Endothelial cell of umbilical vein (primary cell): ENCODE measurements around the gene ROCK2. TPM values are rescaled to one million over a fixed set of nuclear protein-coding genes. Genes with fewer than 3 reads are reported as not detected.

Source experiments
- BruUV-seq: library from RNA; stranded (reverse); fragments of 400-500 nt; replicated peaks from 2 replicates; lab custom pipeline; 2021; lab: Mats Ljungman, UMichigan
- CTCF ChIA-PET: fragments of 300-600, 350-600 bp; sonication (Branson Sonifier 250); formaldehyde crosslinking; loops from one replicate; lab custom pipeline; 2021; ENCODE audit warnings: antibody characterized with exemption, inconsistent platforms; lab: Charles Lee
- POLR2A ChIA-PET: fragments of 300-600, 350-600 bp; sonication (Branson Sonifier 250); formaldehyde crosslinking; loops from one replicate; lab custom pipeline; 2021; ENCODE audit warnings: antibody characterized with exemption, inconsistent platforms; lab: Charles Lee
- DNase-seq: peaks from one replicate; pipeline ENCODE4 v3.0.0-alpha.2; 2011; ENCODE audit warnings: low read depth, low spot score
- FAIRE-seq: peaks from 2 replicates; lab custom pipeline; 2011; peaks lifted over from hg19 to GRCh38; lab: Jason Lieb, UNC
- H2AFZ ChIP-seq: 2 replicates; pipeline ENCODE4 v1.6.0; 2012; ENCODE audit warnings: low read depth, low read length, control low read depth, inconsistent platforms
- H3K27ac ChIP-seq: 2 replicates; pipeline ENCODE4 v1.5.1; 2011; ENCODE audit warnings: low read depth, mild to moderate bottlenecking, control low read depth, low read length, moderate library complexity; ENCODE audit not compliant: insufficient read depth
- H3K27me3 ChIP-seq, 2 experiments: 2 replicates each; pipeline versions ENCODE4 v1.6.0 to v1.6.1; 2011; ENCODE audit warnings: low read length in 2 of 2, mixed read lengths in 1 of 2; ENCODE audit not compliant: control insufficient read depth in 2 of 2, insufficient read depth in 2 of 2
- H3K36me3 ChIP-seq, 2 experiments: 2 replicates in 1 of 2; 3 replicates in 1 of 2; pipeline ENCODE4 v1.5.1; 2011; ENCODE audit warnings: low read length in 2 of 2, mild to moderate bottlenecking in 1 of 2, moderate library complexity in 1 of 2; ENCODE audit not compliant: control insufficient read depth in 2 of 2, insufficient read depth in 2 of 2; ENCODE audit errors: extremely low read depth in 1 of 2
- H3K4me1 ChIP-seq: 3 replicates; pipeline ENCODE4 v1.5.1; 2011; ENCODE audit warnings: mild to moderate bottlenecking, low read length; ENCODE audit not compliant: control insufficient read depth, insufficient read depth; ENCODE audit errors: extremely low read depth
- H3K4me2 ChIP-seq: 2 replicates; pipeline ENCODE4 v1.6.1; 2011; ENCODE audit warnings: low read length, control low read depth, mixed read lengths; ENCODE audit not compliant: insufficient read depth
- H3K4me3 ChIP-seq, 3 experiments: fragments of 200-600 bp in 1 of 3; sonication (generic), shearing (Covaris generic) in 1 of 3; replicated peaks in 1 of 3; 2 replicates each; pipeline ENCODE4 v1.5.1; 2011 to 2016; ENCODE audit warnings: control low read depth in 3 of 3, low read length in 3 of 3, mild to moderate bottlenecking in 2 of 3, inconsistent platforms in 1 of 3, low read depth in 1 of 3, moderate library complexity in 1 of 3; ENCODE audit not compliant: insufficient read depth in 1 of 3
- H3K79me2 ChIP-seq: 2 replicates; pipeline ENCODE4 v1.6.0; 2012; ENCODE audit warnings: low read length, inconsistent platforms; ENCODE audit not compliant: control insufficient read depth, insufficient read depth
- H3K9ac ChIP-seq: replicated peaks from 2 replicates; pipeline ENCODE3; 2011; ENCODE audit warnings: low read length, control low read depth; ENCODE audit not compliant: insufficient read depth; ENCODE audit errors: extremely low read depth
- H3K9me1 ChIP-seq: replicated peaks from 3 replicates; pipeline ENCODE4 v1.6.0; 2011; ENCODE audit warnings: mild to moderate bottlenecking, low read length; ENCODE audit not compliant: control insufficient read depth, insufficient read depth; ENCODE audit errors: extremely low read depth
- H3K9me3 ChIP-seq: replicated peaks from 2 replicates; pipeline ENCODE4 v1.5.1; 2012; ENCODE audit warnings: low read length, inconsistent platforms; ENCODE audit not compliant: control insufficient read depth, insufficient read depth
- H4K20me1 ChIP-seq: replicated peaks from 2 replicates; pipeline ENCODE3; 2011; ENCODE audit warnings: mild to moderate bottlenecking, low read length; ENCODE audit not compliant: control insufficient read depth, insufficient read depth; ENCODE audit errors: extremely low read depth
- CTCF ChIP-seq, 2 donors: IDR thresholded peaks; 1 replicate in 1 of 2; 2 replicates in 1 of 2; pipeline ENCODE4 v1.5.1; 2011; ENCODE audit warnings: low read length in 2 of 2, mild to moderate bottlenecking in 2 of 2, moderate library complexity in 2 of 2, control low read depth in 1 of 2, inconsistent platforms in 1 of 2, low read depth in 1 of 2; ENCODE audit not compliant: insufficient read depth in 1 of 2; ENCODE audit errors: extremely low read depth in 1 of 2
- EZH2 ChIP-seq: IDR thresholded peaks from 2 replicates; pipeline ENCODE4 v1.6.1; 2012; ENCODE audit warnings: borderline replicate concordance, low read depth, mild to moderate bottlenecking, moderate library complexity, low read length, inconsistent platforms; ENCODE audit not compliant: severe bottlenecking
- FOS ChIP-seq: IDR thresholded peaks from 2 replicates; pipeline ENCODE4 v1.6.1; 2011; ENCODE audit warnings: mild to moderate bottlenecking, low read length, moderate library complexity, borderline replicate concordance; ENCODE audit not compliant: insufficient read depth
- GATA2 ChIP-seq: IDR thresholded peaks from 2 replicates; pipeline ENCODE4 v1.7.0; 2011; ENCODE audit warnings: low read depth, mild to moderate bottlenecking, moderate library complexity, mixed read lengths, low read length; ENCODE audit not compliant: insufficient read length, insufficient read depth
- JUN ChIP-seq: IDR thresholded peaks from 2 replicates; pipeline ENCODE4 v1.6.1; 2011; ENCODE audit warnings: borderline replicate concordance, low read depth; ENCODE audit not compliant: insufficient read length, insufficient read depth
- MAX ChIP-seq: IDR thresholded peaks from 2 replicates; pipeline ENCODE4 v1.6.1; 2011; ENCODE audit not compliant: insufficient read depth, insufficient read length
- MYC ChIP-seq: IDR thresholded peaks from one replicate; pipeline ENCODE4 v1.6.1; 2011; ENCODE audit warnings: mild to moderate bottlenecking, low read depth, low read length
- POLR2A ChIP-seq: IDR thresholded peaks from 2 replicates; pipeline ENCODE4 v1.6.1; 2012; ENCODE audit warnings: low read depth, mild to moderate bottlenecking, control low read depth, low read length
- POLR2AphosphoS5 ChIP-seq: IDR thresholded peaks from 2 replicates; pipeline ENCODE4 v1.6.1; 2012; ENCODE audit warnings: low read depth, mild to moderate bottlenecking, control low read depth, low read length, moderate library complexity; ENCODE audit not compliant: insufficient read depth
- dilution Hi-C: fragments of 300-500 bp; cut with MboI; formaldehyde crosslinking; loops from one replicate; pipeline ENCODE4 v1.15.0; 2019; ENCODE audit warnings: low sequenced_read_pairs; ENCODE audit not compliant: extremely low pct_ligation_motif_present
- intact Hi-C: fragments of 100-400 bp; cut with micrococcal nuclease; formaldehyde crosslinking; loops from one replicate; pipeline ENCODE4 v1.10.0; 2022
- polyA plus RNA-seq, 4 experiments: library from polyadenylated mRNA; depleted of rRNA in 3 of 4; stranded (reverse) in 3 of 4; unstranded in 1 of 4; fragments of >200 nt; gene quantifications; 2 replicates each; pipeline versions ENCODE4 v1.2.1 to v1.2.3, GENCODE V29; 2011 to 2012; ENCODE audit warnings: missing spikeins in 1 of 4
- total RNA-seq: library from RNA; stranded (reverse); gene quantifications from 2 replicates; pipeline ENCODE4 v1.2.3, GENCODE V29; 2021

The ROCK2 gene
- total and polyA plus RNA-seq, 2 donors (not counting 3 experiments of a cell fraction or from before 2014, with no cell fraction given) = 5.2 to 56.5 TPM

GRCh38 chr2:11388262-11389051, 44.0 kb upstream of the ROCK2 start:
- DNase-seq = no peak
- POLR2A ChIA-PET = no interaction called here
- no TSS peak for BruUV-seq
- Histone ChIP-seq H3K4me2 (no peak overlapping the region), H3K4me1 (peaks cover 20% of the 10 kb centered on the region), H3K4me3 (no peak overlapping the region), H3K9me1 (no peaks in the 10 kb centered on the region), H3K9me3 (no peaks in the 10 kb centered on the region), H3K27me3 (no peaks in the 10 kb centered on the region), H4K20me1 (no peaks in the 10 kb centered on the region), H2AFZ (no peak overlapping the region), H3K36me3 (no peaks in the 10 kb centered on the region), H3K79me2 (no peaks in the 10 kb centered on the region), H3K9ac (no peak overlapping the region), H3K27ac (no peak overlapping the region)
- dilution Hi-C loops (no loop called here), intact Hi-C loops (no loop called here)
- FAIRE-seq = no peak
- TF ChIP-seq EZH2 (no peak), POLR2A (no peak), FOS (no peak), JUN (no peak), MYC (no peak), CTCF (IDR thresholded peaks at IDR 0.05; ENCODE audit: extremely low read depth in 1 of 2, insufficient read depth in 1 of 2, low read depth in 1 of 2, low read length in 2 of 2) (no peak), MAX (no peak), GATA2 (no peak), POLR2AphosphoS5 (no peak)
- CTCF ChIA-PET = interaction anchor here (1.2 to 2.0 kb wide), 4 partner anchors 14 to 58 kb away, joined by 3 to 10 read pairs (median 5); no protein-coding TSS in a partner anchor
